C4-2B (cell line): Measurements from ENCODE around the gene DIDO1.

ENCODE experiments used
- H3K27ac ChIP-seq: fragments of 450-650 bp; 2 replicates; pipeline ENCODE4 v1.5.1; 2017
- ZFX ChIP-seq: fragments of 450-650 bp; IDR thresholded peaks from 2 replicates; pipeline ENCODE4 v1.6.1; 2017
- TF ChIP-seq, protein P1 (sequence below): fragments of 450-650 bp; conservative IDR thresholded peaks from 2 replicates; pipeline ENCODE4 v1.5.1; 2017; ENCODE audit warnings: mild to moderate bottlenecking

The DIDO1 gene

DNA sequence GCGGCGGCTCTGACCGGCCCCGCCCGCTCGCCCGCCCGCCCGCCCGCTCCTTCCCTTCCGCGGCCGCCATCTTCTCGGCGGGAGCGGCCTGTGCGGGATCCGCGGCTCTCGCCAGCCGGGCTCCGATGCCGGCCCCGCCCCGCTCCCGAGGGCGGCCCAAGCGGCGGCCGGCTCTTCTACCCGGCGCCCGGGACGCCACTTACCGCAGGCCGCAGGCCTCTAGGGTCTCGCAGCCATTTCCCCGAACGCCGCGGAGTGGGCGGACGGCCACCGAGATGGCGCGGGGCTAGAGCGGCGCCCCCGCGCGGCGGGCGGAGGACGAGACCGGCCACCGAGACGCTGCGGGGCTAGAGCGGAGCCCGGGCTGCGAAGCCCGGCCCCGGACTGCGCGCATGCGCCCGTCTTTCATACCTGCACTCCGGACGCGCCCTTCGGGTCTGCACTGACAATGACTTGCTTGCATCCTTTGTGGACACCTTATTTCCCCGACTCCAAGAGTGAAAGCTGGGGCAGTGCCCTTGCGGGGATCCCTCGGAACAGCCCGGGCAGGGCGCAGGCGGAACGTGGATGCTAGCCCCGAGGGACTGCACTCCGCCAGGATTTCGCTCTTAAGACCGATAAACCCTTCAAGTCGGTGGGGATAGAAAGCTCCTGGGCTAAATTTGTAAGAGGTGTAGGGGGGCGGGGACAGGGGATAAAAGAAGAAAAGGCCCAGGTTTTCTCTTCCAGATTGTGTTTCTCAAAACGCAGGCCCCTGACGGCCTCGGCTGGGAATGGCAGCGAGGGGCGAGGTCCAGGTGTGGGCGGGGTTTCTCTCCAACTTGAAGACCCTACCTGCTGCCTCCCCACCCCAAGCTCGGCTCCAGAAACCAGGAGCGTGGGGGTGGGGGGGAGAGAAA lies at the start of gene DIDO1:
Gene DIDO1 (minus strand): TSS at position 277 of the 899 bp plus-strand sequence.
- peak within 1 kb of the TSS; percentile 97 for H3K27ac ChIP-seq
- TF ChIP-seq, protein P1, sequence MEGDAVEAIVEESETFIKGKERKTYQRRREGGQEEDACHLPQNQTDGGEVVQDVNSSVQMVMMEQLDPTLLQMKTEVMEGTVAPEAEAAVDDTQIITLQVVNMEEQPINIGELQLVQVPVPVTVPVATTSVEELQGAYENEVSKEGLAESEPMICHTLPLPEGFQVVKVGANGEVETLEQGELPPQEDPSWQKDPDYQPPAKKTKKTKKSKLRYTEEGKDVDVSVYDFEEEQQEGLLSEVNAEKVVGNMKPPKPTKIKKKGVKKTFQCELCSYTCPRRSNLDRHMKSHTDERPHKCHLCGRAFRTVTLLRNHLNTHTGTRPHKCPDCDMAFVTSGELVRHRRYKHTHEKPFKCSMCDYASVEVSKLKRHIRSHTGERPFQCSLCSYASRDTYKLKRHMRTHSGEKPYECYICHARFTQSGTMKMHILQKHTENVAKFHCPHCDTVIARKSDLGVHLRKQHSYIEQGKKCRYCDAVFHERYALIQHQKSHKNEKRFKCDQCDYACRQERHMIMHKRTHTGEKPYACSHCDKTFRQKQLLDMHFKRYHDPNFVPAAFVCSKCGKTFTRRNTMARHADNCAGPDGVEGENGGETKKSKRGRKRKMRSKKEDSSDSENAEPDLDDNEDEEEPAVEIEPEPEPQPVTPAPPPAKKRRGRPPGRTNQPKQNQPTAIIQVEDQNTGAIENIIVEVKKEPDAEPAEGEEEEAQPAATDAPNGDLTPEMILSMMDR: peak; percentile 82
- TF ChIP-seq ZFX: peak; percentile 94

- TF ChIP-seq, protein P1: no peak
- no peak for TF ChIP-seq ZFX
- no peak overlapping the region for H3K27ac ChIP-seq
Observed at GRCh38 chr20:62975251-62975760, 49.0 kb upstream of the DIDO1 start.

DNA sequence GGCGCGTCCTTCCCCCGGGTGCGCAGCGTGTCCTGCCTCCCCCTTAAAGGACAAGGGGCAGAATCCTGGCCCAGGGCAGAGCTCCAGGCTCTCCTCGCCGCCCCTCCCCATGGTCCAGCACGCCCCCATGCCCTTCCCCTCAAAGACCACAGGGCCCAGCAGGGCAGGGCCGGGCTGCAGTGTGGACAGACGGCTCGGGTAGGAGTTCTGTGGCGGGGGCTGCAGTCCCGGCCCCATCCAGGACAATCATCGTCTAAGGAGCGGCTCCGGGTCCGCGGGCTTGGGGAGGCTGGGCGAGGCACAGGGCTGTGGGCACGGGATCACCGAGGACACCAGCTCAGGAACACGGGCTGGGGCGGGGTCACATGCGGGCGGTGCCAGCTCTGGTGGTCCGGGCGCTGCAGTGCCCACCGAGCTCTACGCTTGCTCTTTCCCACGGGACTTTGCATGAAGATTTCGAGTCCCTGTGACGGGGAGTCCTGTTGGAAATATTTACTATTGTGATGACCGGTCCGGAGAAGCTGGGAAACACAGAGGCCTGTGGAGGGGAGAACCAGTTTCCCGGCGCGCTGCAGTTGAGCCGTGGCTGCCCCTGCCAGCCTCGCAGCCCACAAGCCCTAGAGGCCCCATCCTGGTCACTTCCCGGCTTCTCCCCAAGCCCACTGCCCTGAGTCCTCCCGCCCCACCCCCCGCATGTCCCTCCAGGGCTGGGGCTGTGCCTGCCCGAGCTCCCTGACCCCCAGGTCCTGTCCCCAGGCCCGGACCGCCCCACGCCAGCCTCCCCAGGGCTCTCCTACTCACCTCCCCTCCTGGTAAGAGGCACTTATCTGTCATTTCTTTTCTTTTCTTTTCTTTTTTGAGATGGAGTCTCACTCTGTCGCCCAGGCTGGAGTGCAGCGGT lies 46.8 kb upstream of the DIDO1 start:
- no peak overlapping the region for H3K27ac ChIP-seq
- TF ChIP-seq, protein P1: no peak
- TF ChIP-seq ZFX: no peak

DNA sequence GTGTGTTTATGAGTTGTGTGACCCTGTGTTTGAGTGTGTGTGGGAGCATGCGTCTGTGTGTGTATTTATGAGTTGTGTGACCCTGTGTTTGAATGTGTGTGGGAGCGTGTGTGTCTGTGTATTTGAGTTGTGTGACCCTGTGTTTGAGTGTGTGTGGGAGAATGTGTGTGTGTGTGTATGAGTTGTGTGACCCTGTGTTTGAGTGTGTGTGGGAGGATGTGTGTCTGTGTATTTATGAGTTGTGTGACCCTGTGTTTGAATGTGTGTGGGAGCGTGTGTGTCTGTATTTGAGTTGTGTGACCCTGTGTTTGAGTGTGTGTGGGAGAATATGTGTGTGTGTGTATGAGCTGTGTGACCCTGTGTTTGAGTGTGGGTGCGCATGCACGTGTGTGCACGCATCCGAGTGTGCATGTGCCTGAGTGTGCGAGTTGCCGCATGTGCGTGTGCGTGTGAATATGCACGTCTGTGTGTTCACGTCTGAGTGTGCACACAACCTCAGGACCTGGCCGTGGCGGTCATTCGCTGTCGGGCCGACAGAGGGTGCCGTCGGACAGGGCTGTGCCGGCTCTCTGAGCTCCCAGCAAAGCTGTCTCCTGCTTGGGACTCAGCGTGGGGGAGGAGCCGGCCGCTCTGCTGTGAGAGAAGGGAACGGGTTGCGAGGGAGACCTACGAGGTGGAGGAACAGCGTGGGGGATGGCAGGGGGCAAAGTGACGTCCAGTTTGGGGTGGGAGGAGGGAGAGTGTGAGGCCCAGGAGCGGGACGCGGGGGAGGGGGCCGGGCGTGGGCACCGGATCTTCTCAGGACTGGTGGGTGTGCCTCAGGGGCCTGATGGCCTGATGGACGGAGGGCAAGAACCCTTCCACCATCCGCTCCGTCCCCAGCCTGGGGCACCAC lies 45.9 kb upstream of the DIDO1 start:
- no peak overlapping the region for H3K27ac ChIP-seq
- TF ChIP-seq, protein P1: peak; percentile 88
- no peak for TF ChIP-seq ZFX

- no peak overlapping the region for H3K27ac ChIP-seq
- no peak for TF ChIP-seq ZFX
- TF ChIP-seq, protein P1: no peak
Observed at GRCh38 chr20:62971211-62971949, 45.1 kb upstream of the DIDO1 start.

DNA sequence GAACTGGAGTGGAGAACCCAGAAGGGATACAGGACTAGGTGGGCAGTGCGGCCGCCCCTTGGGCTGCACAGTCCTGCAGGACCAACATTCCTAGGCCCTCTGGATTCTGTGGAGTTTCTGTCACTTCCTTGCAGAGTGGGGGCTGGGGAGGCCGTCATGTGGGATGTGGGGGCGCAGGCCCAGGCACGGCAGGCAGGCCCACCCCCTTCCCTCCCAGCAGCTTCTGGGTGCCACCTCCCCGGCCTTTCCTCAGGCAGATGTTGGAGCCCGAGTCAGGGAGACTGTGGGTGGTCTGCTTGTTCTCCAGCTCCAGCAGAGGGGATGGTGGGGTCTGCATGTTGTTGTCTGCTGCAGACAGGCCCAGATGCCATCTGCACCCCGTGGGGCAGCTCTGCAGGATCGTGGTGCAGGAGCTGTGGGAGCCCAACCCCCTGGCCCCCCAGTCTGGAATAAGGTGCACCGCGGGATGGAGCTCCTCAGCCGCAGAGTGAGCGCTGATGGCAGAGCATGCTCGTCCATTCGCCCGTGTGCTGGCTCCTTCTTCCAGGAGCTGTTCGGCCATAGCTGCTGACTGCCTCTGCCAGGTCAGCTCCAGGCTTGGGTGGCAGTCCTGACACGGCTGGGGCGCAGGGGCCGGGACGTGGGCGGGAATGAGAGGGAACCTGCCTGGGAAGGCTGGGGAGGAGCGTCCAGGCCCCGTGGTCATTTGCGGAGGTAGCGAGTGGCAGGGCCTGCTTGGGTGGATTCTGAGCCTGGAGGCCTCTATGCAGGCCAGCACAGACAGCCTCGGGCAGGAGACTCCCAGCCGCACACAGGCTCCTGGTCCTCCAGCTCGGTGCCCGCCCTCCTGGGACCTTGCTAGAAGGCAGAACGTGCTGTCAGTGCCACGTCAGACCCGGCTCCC lies 44.3 kb upstream of the DIDO1 start:
- H3K27ac ChIP-seq: no peak overlapping the region
- TF ChIP-seq, protein P1: no peak
- no peak for TF ChIP-seq ZFX
